Activated CD4-positive, CD25-positive, alpha-beta regulatory T cell treated with anti-CD3 and anti-CD28 coated beads, Interleukin-2, amount 50 U/mL, for 16 hours (primary cell): ENCODE data around the gene VASN.
A peak's percentile ranks its signal among the peaks of the same experiment; 100 is the strongest.

Source experiments
- DNase-seq: peaks from one replicate; pipeline ENCODE4 v3.0.0-alpha.2; 2020; ENCODE audit warnings: low read depth, low spot score

The VASN gene

GRCh38 chr16:4354512-4355409 lies 16.9 kb upstream of the VASN start:
- DNase-seq, result no peak

- no peak for DNase-seq
These were observed 14.8 kb upstream of the VASN start for GRCh38 chr16:4356820-4357219.

GRCh38 chr16:4358236-4358635 lies 13.4 kb upstream of the VASN start:
- no peak for DNase-seq

GRCh38 chr16:4358831-4359561 lies 12.7 kb upstream of the VASN start:
- peak; percentile 58 for DNase-seq

- DNase-seq, result no peak
These were observed 11.7 kb upstream of the VASN start for GRCh38 chr16:4359914-4360313.

- DNase-seq, result no peak
These were observed 11.1 kb upstream of the VASN start for GRCh38 chr16:4360538-4361021.

GRCh38 chr16:4361033-4361943 lies 10.4 kb upstream of the VASN start:
- DNase-seq, result no peak

GRCh38 chr16:4361944-4362311 lies 9.7 kb upstream of the VASN start:
- no peak for DNase-seq

GRCh38 chr16:4362476-4363135 lies 9.0 kb upstream of the VASN start:
- no peak for DNase-seq

GRCh38 chr16:4364196-4365013 lies 7.2 kb upstream of the VASN start:
- DNase-seq, result no peak

- no peak for DNase-seq
These were observed 6.6 kb upstream of the VASN start for GRCh38 chr16:4365014-4365406.

- no peak for DNase-seq
These were observed 6.0 kb upstream of the VASN start for GRCh38 chr16:4365615-4366014.

- DNase-seq, result no peak
These were observed 5.6 kb upstream of the VASN start for GRCh38 chr16:4366016-4366415.

GRCh38 chr16:4367393-4367856 lies 4.2 kb upstream of the VASN start:
- DNase-seq, result no peak

GRCh38 chr16:4369007-4369733 lies 2.5 kb upstream of the VASN start:
- DNase-seq, result no peak

- DNase-seq, result no peak
These were observed 1.5 kb upstream of the VASN start for GRCh38 chr16:4370151-4370550.

GRCh38 chr16:4370570-4371356 lies 885 bp upstream of the VASN start:
- no peak for DNase-seq

- DNase-seq, result no peak
These were observed 441 bp downstream of the VASN start for GRCh38 chr16:4372001-4372577.
